Measurements from ENCODE around the gene PDE4C. TPM values are rescaled to one million over a fixed set of nuclear protein-coding genes. Genes with fewer than 3 reads are reported as not detected.

The PDE4C gene
- total and polyA plus RNA-seq, 8 donors: 0.12 to 1.3 (median 0.37) TPM; not detected in 1

- DNase-seq: no peak
Measured at GRCh38 chr19:18226956-18227780, 930 bp upstream of the PDE4C start.

GRCh38 chr19:18225355-18225701 lies 910 bp downstream of the PDE4C start:
- Histone ChIP-seq H3K36me3 (no peaks in the 10 kb centered on the region), H3K9me3 (no peaks in the 10 kb centered on the region), H3K27me3 (no peaks in the 10 kb centered on the region), H3K4me3 (no peak overlapping the region), H3K4me1 (peaks cover 0 to 4% (median 4%) of the 10 kb centered on the region in 3 donors), H3K27ac (no peak overlapping the region)
- WGBS, 2 donors: 12 to 17% methylated on average over 16 of the region's 16 CpGs
- intact Hi-C loops (cut with DNase I): no loop called here
- DNase-seq (peak in 1 of 6 donors; percentile 70), FAIRE-seq (no peak), ATAC-seq (no peak)
- no peak for TF ChIP-seq CTCF (IDR thresholded peaks at IDR 0.05)

More at GRCh38 chr19:18226956-18227780, 930 bp upstream of the PDE4C start:
- Histone ChIP-seq H3K9me3 (no peaks in the 10 kb centered on the region), H3K36me3 (no peaks in the 10 kb centered on the region), H3K27ac (no peak overlapping the region), H3K27me3 (no peaks in the 10 kb centered on the region), H3K4me1 (peaks cover 0 to 4% (median 4%) of the 10 kb centered on the region in 3 donors), H3K4me3 (no peak overlapping the region)
- intact Hi-C loops (cut with DNase I): no loop called here
- FAIRE-seq (no peak), ATAC-seq (no peak)
- 77 to 83% methylated on average over 18 of the region's 18 CpGs for WGBS, 2 donors
- TF ChIP-seq CTCF (IDR thresholded peaks at IDR 0.05): no peak

GRCh38 chr19:18224525-18225354 lies 1.5 kb downstream of the PDE4C start:
- intact Hi-C loops (cut with DNase I): no loop called here
- no peaks in the 10 kb centered on the region for H3K27me3 ChIP-seq
- no peaks in the 10 kb centered on the region for H3K9me3 ChIP-seq
- ATAC-seq (peak; percentile 99), DNase-seq (peak; percentile 94 to 100 (median 98)), FAIRE-seq (peak; percentile 91)
- peaks cover 0 to 4% (median 4%) of the 10 kb centered on the region in 3 donors for H3K4me1 ChIP-seq
- no peak for TF ChIP-seq CTCF (IDR thresholded peaks at IDR 0.05)
- no peaks in the 10 kb centered on the region for H3K36me3 ChIP-seq
- H3K27ac ChIP-seq: no peak overlapping the region
- WGBS, 2 donors: 1 to 2% methylated on average over 81 of the region's 81 CpGs
- H3K4me3 ChIP-seq: peak overlapping the region in 3 of 4 donors; percentile 26 to 43 (median 29)

GRCh38 chr19:18223860-18224524 lies 2.2 kb downstream of the PDE4C start:
- TF ChIP-seq CTCF (IDR thresholded peaks at IDR 0.05): no peak
- ATAC-seq (peak; percentile 3 to 11 (median 7)), DNase-seq (peak in 5 of 6 donors; percentile 36 to 80 (median 66)), FAIRE-seq (no peak)
- 6 to 7% methylated on average over 37 to 39 of the region's 39 CpGs for WGBS, 2 donors
- Histone ChIP-seq H3K9me3 (no peaks in the 10 kb centered on the region), H3K27me3 (no peaks in the 10 kb centered on the region), H3K4me3 (peak overlapping the region in 3 of 4 donors; percentile 26 to 43 (median 29)), H3K4me1 (peaks cover 0 to 4% (median 4%) of the 10 kb centered on the region in 3 donors), H3K27ac (no peak overlapping the region), H3K36me3 (no peaks in the 10 kb centered on the region)
- intact Hi-C loops (cut with DNase I): no loop called here

Data from pancreas (tissue), 10 donors.